ENCODE measurements around the gene DOCK10. TPM values are rescaled to one million over a fixed set of nuclear protein-coding genes. Genes with fewer than 3 reads are reported as not detected.
A peak's percentile ranks its signal among the peaks of the same experiment; 100 is the strongest.

Gene DOCK10
- 10 to 100 TPM; 11.4 to 20.2 TPM for total RNA-seq
- polyA plus RNA-seq (ENCODE audit: insufficient read depth, low read depth, low replicate concordance), result 2.9 TPM
- long read RNA-seq, donor 1, partial matches to known transcripts, result 6 of 6 reads
- long read RNA-seq, donor 1, other reads (novel, unspliced or antisense), result 0 of 6 reads
- long read RNA-seq, donor 2, result 0 reads

GRCh38 chr2:225041851-225042799, at the start of gene DOCK10:
Gene DOCK10, minus strand, starts transcription at chr2:225042468. Its CDS starts 94 bp downstream, at chr2:225042374.
- no peak for TF ChIP-seq CTCF (IDR thresholded peaks at IDR 0.05)
- no peak for TF ChIP-seq POLR2A (IDR thresholded peaks at IDR 0.05)
- peak; percentile 49 for DNase-seq
- intact Hi-C loops (cut with DNase I; ENCODE audit: low total_unique reads), result no loop called here
- Histone ChIP-seq H3K4me3 (peak within 1 kb of the TSS; percentile 47 to 66), H3K36me3 (ENCODE audit: low read depth, missing control alignments) (no peaks in the 10 kb centered on the region), H3K9me3 (no peaks in the 10 kb centered on the region), H3K4me1 (peaks cover 5% of the 10 kb centered on the region), H3K27me3 (no peaks in the 10 kb centered on the region), H3K27ac (no peak within 1 kb of the TSS)
- WGBS, 2 donors, result 0 to 1% methylated on average over 23 to 82 of the region's 113 CpGs

- TF ChIP-seq POLR2A (IDR thresholded peaks at IDR 0.05) (no peak), CTCF (IDR thresholded peaks at IDR 0.05) (no peak)
- Histone ChIP-seq H3K27me3 (no peaks in the 10 kb centered on the region), H3K4me1 (no peaks in the 10 kb centered on the region), H3K36me3 (ENCODE audit: low read depth, missing control alignments) (no peaks in the 10 kb centered on the region), H3K4me3 (no peak overlapping the region), H3K9me3 (no peaks in the 10 kb centered on the region), H3K27ac (no peak overlapping the region)
- intact Hi-C loops (cut with DNase I; ENCODE audit: low total_unique reads), result no loop called here
- no peak for DNase-seq
- WGBS, 2 donors, result 86 to 95% methylated on average over 2 of the region's 2 CpGs
These were observed 49.1 kb upstream of the DOCK10 start for GRCh38 chr2:225091336-225091735.

- 84 to 85% methylated on average over 3 of the region's 3 CpGs for WGBS, 2 donors
- intact Hi-C loops (cut with DNase I; ENCODE audit: low total_unique reads), result no loop called here
These were observed 48.5 kb upstream of the DOCK10 start for GRCh38 chr2:225090746-225091145.

GRCh38 chr2:225086915-225087314, 44.6 kb upstream of the DOCK10 start:
- H3K4me1 ChIP-seq, result no peaks in the 10 kb centered on the region
- intact Hi-C loops (cut with DNase I; ENCODE audit: low total_unique reads), result no loop called here
- no peaks in the 10 kb centered on the region for H3K36me3 ChIP-seq (ENCODE audit: low read depth, missing control alignments)
- WGBS, 2 donors, result 88 to 89% methylated on average over 5 of the region's 5 CpGs
- no peak for DNase-seq
- no peaks in the 10 kb centered on the region for H3K9me3 ChIP-seq
- H3K27me3 ChIP-seq, result no peaks in the 10 kb centered on the region
- no peak overlapping the region for H3K27ac ChIP-seq
- H3K4me3 ChIP-seq, result no peak overlapping the region
- TF ChIP-seq POLR2A (IDR thresholded peaks at IDR 0.05) (no peak), CTCF (IDR thresholded peaks at IDR 0.05) (no peak)

More at GRCh38 chr2:225090746-225091145, 48.5 kb upstream of the DOCK10 start:
- Histone ChIP-seq H3K36me3 (ENCODE audit: low read depth, missing control alignments) (no peaks in the 10 kb centered on the region), H3K27ac (no peak overlapping the region), H3K4me1 (no peaks in the 10 kb centered on the region), H3K27me3 (no peaks in the 10 kb centered on the region), H3K9me3 (no peaks in the 10 kb centered on the region), H3K4me3 (no peak overlapping the region)
- no peak for TF ChIP-seq CTCF (IDR thresholded peaks at IDR 0.05)
- no peak for TF ChIP-seq POLR2A (IDR thresholded peaks at IDR 0.05)
- no peak for DNase-seq

All from testis (tissue), 5 donors.